HG02970 (cell line): ENCODE measurements around the gene HELZ.
"Not testable (repeated sequence)": the region's sequence is repeated elsewhere in the genome, so short reads cannot be mapped to it uniquely, and the experiment has no call there.

Experiments
- ATAC-seq: cut with Tn5 transposase; IDR thresholded peaks from one replicate; pipeline ENCODE4 v1.9.1; 2021; ENCODE audit warnings: mild to moderate bottlenecking, moderate library complexity, moderate number of reproducible peaks; ENCODE audit not compliant: unreplicated experiment, low FRiP score

Gene HELZ

DNA sequence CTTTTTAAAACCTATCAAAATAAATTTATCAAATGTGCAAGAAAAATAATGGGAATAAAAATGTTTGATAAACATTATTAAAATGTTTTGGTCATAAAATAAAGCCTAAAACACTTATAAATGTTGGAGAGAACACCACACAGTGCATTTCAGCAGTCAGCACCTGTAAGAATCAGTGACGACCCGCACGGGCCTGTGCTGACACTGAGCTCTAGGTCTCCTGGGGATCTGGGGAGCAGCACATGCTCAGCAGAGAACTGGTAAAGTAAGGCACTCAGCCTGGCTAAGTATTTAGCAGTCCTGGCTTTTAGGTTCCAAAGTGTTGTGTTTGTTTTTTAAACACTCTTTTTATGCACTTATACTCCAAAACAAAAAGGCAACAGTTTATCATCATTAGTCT lies 46.9 kb downstream of the HELZ start:
- no peak for ATAC-seq

DNA sequence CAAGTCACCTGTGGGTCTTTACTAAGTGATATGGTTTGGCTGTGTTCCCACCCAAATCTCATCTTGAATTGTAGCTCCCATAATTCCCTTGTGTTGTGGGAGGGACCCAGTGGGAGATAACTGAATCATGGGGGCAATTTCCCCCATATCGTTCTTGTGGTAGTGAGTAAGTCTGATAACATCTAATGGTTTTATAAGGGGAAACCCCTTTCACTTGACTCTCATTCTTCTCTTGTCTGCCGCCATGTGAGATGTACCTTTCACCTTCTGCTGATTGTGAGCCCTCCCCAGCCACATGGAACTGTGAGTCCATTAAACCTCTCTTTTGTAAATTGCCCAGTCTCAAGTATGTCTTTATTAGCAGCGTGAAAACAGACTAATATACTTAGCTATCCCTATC lies 48.0 kb downstream of the HELZ start:
- not testable (repeated sequence) for ATAC-seq

DNA sequence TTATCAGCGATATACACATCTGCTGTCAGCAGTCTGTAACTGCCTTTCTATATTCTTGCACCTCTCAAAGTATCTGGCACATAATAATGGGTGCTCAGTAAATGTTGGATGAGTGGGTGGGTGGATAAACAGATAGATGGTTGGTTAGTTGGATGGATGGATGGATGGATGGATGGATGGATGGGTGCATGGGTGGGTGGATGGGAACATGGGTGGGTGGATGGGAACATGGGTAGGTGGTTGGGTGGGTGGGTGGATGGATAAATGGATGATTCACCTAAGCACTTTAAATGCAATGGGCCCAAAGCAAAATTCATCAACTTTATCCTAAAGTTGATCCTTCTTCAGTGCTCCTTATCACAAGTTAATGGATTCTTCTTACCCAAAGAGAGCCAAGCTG lies 48.6 kb downstream of the HELZ start:
- ATAC-seq = no peak

DNA sequence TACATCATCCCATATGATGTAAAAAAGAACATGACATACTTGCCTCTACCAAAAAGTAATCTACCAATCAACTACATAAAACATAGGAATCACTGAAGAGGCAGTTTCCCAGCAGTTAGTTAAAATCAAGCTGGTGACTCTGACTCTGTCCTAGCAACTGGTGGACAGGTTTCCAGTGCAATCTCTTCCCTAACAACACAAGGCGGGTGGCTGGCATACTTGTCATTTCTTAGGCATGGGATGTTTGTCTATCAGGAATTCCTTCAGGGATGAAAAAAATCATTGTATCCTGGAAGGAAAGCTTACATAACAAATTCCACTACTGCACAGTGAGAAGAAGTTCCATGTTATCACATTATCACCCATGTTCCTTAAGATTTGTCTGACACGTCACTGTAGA lies 50.9 kb downstream of the HELZ start:
- ATAC-seq = no peak

DNA sequence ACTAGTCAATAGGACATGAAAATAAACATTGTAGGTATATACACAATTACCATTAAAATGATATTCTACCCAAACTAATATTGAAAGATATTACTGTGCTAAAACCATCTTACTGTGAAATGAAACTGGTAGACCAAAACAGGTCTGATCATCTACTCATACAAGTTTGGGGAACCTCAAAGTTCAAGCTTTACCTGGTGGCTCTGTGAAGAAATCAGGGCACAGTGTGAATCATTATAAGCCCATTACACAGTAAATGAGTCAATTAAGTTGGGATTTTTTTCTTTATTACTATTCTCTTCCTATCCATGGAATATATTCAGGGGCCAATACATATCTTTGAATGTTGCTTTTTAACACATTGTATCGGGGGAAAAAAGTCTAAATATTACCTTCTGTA lies 57.1 kb downstream of the HELZ start:
- ATAC-seq = no peak

DNA sequence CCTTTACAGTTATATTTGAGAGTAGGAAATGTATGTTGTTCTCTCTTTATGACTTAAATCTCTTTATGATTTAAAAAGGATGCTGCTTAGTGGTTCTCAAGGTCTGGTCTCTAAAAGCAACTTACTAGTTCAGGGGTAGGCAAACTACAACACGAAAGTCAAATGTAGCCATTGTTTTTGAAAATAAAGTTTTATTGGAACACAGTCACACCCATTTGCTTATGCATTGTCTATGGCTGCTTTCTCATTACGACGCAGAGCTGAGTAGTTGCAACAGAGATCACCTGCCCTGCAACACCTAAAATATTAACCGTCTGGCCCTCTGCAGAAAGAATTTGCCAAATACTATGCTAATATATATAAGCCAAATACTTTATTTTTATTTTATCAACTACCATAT lies 58.2 kb downstream of the HELZ start:
- no peak for ATAC-seq

DNA sequence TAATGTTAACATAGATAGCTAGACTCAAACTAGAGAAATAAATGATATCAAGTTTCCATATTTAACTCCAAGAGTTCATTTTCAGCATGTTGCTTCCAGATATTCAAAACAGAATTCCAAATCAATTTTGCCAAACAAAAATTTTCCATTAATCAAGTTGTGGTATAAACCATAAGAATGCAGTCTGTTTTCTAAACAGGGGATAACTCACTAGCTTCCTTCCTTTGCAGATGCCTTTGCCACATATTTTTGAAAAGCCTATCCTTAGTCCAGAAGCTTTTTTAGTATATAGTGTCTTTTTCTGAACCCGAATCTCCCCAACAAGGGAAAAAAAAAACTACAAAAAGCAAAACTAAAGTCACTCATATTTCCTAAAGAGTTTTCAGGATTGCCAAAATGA lies 61.5 kb downstream of the HELZ start:
- ATAC-seq = no peak

DNA sequence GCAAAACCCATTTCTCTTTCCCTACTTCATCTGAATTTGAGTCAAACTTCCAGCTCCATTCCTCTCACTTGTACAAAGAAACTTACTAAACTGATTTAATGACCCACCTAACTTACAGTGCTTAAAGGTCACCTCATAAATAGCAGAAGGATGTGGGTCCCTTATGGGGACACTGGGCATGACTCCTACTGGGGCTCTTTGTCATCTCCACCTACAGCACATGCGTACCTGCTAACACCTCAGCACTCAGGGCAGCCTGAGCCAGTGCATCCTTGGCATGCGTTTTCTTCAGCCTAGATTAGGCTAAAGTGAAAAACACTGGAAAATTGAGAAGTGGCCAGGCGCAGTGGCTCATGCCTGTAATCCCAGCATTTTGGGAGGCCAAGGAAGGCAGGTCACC lies 63.2 kb downstream of the HELZ start:
- no peak for ATAC-seq

DNA sequence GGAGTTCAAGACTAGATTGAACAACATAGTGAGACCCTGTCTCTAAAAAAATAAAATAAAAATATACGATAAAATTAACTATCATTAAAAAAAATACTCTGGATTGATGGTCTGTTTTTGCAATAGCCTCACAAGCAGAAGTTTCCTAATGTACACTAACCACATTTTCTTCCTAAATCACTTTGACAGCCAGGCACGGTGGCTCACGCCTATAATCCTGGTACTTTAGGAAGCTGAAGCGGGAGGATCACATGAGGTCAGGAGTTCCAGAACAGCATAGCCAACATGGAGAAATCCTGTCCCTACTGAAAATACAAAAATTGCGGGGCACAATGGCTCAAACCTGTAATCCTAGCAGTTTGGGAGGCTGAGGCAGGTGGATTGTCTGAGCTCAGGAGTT lies 64.7 kb downstream of the HELZ start:
- ATAC-seq = no peak

DNA sequence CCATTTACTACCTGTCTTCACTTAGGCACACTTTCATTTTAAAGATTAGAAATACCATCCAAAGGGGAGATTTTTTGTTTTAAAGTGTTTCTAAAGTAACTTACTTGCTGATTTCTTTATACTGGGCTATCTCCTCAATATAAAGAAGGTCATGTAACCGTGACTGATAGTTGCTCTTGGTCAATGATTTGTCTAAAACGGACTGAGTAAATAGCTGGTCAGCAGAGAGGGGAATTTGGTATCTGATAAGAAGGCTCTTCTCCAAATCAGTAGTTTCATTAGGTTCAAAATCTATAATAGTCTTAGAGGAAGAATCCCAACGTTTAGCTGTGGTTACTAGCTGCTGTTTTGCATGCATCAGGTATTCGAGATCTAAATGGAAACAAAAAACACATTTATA lies 66.4 kb downstream of the HELZ start:
- no peak for ATAC-seq

DNA sequence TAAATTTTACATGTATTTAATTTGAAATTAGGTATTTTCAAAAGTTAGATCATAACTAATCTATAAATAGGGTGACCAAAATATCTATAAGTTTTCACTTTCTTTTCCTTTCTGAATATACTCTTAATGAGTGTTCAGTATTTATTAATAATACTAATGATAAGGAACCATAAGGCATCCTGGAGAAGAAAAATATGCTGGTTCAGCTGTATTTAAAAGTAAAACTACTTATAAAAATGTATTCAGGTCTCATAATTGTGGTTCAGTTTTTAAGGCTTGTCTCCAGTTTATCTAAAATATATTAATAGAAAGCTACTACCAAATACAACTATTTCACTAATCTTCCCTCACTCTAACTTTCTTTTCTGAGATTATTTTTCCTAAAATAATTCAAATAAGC lies 67.3 kb downstream of the HELZ start:
- ATAC-seq = no peak

DNA sequence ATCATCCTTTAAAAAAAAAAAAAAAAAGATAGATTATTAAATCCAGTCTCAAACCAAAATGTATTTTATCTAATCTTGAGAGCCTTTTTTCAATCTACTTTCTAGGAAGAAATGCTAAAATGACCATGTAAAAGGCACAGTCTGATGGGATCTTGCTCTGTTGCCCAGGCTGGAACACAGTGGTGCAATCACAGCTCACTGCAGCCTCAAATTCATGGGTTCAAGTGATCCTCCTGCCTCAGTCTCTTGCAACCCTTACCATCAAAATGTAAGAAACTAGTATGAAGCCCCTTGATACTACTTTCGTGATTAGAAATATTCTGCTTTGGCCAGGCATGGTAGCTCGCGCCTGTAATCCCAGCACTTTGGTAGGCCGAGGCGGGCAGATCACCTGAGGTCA lies 70.8 kb downstream of the HELZ start:
- ATAC-seq = no peak

DNA sequence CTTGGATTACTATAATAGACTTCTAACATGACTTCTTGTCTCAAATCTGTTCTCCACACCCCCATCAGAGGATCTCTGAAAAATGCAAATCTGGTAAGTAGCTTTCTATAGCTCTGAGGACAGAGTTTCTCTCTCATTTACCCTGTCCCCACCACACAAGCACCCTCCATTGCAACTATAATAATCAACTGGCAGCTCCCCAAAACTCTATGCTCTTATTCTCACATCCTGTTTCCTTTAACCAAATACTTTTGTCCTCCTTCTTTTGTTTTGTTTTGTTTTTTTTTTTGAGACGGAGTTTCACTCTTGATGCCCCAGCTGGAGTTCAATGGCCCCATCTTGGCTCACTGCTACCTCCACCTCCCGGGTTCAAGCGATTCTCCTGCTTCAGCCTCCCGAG lies 73.4 kb downstream of the HELZ start:
- peak; percentile 87 for ATAC-seq

DNA sequence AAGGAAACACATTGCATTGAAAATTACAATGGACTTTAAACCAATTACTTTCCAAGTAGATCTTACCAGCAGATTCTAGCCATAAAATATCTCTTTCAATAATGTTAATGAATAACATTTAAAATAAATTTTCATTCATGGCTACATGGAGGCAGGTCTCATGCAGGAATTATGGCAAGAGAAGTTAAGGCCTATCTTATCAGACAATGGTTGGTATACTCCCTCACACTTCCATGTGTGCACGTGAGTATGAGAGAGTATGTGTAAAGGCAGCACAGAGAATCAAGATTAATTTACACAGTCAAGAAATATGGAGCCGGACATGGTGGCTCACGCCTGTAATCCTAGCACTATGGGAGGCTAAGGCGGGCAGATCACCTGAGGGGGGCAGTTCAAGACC lies 76.5 kb downstream of the HELZ start:
- ATAC-seq = no peak

DNA sequence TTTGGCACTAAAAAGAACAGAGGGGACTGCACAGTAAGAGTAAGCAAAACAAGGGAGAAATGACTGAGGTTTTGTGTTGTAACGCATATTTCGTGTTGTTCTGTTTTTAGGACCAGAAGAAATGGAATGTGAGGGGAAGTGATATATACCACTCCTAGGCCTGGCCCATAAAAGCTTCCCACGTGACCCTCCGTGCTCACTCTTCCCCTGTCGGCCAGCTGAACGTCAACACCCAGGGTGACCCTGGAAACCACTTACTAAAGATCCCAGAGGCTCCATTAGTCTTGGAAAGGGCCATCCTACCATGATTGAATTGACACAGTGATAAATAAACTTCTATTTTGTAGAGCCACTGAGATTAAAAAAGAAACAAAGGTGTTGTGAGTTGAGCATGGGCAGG lies 79.8 kb downstream of the HELZ start:
- no peak for ATAC-seq

DNA sequence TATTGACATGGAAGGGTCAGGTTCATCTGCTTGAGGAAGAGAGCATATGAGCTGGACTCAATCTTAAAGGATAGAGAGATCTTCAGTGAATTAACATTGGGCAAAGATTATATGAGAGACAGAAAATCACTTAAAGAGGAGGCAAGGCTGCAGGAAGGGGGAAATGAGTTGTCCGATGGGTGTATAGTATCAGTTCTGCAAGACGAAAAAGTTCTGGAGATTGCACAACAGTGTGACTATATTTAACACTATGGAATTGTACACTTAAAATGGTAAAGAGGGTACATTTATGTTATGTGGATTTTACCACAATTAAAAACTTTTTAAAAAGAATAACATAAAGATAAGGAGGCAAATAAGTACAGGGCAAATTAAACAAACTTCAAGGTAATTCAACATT lies 80.7 kb downstream of the HELZ start:
- no peak for ATAC-seq

DNA sequence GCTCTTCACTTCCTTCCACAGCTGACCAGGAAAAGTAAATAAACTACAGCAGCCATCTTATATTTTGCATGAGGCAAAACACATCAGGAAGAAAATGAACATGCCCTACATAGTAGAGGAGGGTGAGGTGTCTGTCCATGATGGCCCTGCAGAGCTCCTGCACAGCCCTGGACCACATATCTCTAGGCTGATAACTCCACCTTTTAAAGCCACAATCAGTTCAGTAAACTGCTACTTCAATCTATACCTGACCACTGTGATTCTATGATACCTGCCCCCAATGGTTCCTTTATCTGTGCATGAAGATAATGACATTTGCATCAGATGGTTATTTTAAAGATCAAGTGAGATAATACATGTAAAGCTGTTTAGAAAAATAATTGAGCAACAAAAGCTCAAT lies 82.2 kb downstream of the HELZ start:
- ATAC-seq = no peak

DNA sequence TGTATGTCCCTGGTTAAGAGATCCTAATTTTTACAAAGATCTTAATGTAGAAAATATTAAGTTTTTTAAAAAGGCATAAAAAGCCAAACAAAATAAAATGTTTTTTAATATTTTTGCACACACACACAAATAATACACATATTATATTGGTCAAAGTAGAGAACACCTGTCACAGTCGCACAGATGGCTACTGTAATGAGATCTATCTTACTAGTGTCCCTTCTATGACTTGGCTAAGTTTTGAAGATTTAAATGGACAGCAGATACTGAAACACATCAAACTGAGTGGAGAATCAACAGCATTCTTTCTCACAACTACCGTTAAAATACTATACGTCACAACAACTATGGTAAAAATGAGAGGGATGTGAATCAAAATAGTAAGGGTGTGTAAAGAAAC lies 83.4 kb downstream of the HELZ start:
- no peak for ATAC-seq

DNA sequence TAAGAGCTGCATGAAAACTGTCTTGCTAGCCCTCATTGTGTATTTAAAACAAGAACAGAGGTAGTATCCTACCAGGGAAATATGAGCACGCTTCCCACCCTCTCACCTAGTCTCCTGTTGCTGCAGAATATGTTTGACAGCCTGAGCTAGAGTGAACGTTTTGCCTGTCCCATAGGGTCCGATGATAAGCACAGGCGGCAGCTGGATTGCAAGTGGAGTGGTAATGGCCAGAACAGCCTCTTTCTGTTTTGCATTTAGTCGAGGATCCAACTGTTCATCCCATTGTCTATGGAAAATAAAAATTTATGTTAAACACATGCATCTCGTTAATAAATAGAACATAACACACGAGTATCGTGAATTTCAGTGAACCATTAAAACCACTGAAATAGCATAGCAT lies 84.2 kb downstream of the HELZ start:
- no peak for ATAC-seq

DNA sequence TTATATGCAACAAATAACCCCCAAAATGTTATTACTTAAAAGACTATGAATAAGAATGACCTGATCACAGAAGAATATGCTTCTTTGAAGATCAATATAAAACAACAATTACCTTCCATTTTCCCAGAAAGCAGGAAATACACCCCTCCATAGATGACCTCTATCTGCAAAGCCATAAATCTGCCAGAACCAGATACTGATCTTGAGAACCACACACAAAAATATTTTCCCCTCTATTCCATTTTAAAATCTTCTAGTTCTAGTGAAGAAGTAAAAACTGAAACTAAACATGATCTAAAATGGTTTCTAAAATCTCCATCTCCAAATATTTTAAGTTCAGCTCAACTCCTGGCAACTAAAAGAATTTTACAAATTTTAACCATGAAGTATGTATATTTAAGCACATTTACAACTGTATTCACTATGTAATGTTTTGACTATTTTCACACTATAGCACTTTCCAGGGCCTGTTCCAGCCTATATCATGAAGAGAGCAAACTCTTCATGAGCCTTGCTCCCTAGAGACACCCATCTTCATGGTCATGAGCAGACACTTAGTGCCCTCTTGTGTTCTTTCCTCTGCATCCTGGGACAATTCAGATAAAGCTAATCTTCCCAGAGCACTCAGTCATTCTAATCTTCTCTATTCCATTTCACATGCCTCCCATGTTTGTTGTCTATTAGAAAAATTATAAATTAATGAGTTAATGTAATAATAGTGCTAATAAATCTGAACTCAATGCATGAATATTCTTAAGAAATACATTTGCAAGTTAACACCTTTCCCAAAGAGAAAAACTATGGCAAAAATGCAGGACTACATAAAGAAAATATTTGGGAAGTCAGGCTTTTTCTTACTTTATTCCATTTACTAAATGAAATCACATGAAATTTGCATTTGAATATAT lies 87.0 kb downstream of the HELZ start:
- no peak for ATAC-seq

DNA sequence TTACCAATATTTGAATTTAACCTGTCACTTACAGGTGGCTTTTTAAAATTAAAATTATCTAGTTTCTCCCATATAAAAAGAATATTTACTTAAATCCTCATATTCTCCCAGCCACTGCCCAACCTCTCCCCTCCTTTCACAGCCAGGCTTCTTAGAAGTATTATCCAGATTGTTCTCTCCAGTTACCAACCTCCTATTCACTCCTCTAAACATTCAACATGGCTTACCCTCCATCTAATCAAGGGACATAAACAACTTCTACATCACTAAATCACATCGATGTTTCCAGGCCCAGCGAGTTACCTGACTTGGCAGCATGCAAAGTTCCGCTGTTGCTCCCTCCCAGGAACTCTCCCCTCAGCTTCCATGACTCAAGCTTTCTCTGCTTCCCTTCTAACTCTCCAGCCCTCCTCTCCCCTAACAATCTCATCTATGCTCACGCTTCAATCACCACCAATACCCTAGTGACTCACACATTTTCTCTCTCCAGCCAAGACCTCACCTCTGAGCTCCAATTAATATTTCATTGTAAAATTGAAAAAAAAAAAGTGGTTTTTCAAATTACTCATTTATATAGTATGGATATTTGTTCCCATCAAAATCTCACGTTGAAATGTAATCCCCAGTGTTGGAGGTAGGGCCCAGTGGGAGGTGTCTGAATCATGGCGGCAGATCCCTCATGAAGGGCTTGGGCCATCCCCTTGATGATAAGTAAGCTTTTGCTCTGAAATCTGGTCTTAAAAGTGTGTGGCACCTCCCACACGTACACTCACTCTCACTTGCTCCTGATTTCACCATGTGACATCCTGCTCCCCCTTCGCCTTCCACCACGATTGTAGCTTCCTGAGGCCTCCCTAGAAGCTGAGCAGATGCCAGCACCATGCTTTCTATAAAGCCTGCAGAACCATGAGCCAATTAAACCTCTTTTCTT lies 88.5 kb downstream of the HELZ start:
- no peak for ATAC-seq

DNA sequence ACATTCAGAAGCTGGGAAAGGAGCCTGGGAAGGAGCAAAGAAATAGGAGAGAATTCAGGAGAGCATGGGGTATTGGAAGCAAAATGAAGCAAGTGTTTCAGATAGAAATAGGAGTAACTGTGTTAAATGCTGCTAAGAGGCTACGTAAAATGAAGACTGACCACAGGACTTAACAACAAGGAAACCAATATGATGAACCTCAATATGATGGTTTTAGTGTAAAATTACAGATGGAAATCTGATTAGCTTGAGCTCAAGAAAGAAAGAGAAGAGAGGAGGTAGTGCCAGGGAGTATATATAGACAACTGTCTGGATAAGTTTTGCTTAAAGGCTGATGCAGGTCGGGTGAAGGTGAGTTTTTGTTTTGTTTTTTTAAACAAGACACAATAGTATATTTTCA lies 92.2 kb downstream of the HELZ start:
- no peak for ATAC-seq
